ENCODE data around the gene FLT3LG.
A peak's percentile ranks its signal among the peaks of the same experiment; 100 is the strongest.
"Not testable (repeated sequence)": the region's sequence is repeated elsewhere in the genome, so short reads cannot be mapped to it uniquely, and the experiment has no call there.

Gene FLT3LG

GRCh38 chr19:49463960-49464740 lies 9.9 kb upstream of the FLT3LG start:
- DNase-seq (ENCODE audit: low spot score) = no peak

- DNase-seq (ENCODE audit: low spot score) = no peak
These were observed 8.6 kb upstream of the FLT3LG start for GRCh38 chr19:49465371-49465770.

GRCh38 chr19:49468199-49468598 lies 5.8 kb upstream of the FLT3LG start:
- DNase-seq (ENCODE audit: low spot score) = no peak

DNA sequence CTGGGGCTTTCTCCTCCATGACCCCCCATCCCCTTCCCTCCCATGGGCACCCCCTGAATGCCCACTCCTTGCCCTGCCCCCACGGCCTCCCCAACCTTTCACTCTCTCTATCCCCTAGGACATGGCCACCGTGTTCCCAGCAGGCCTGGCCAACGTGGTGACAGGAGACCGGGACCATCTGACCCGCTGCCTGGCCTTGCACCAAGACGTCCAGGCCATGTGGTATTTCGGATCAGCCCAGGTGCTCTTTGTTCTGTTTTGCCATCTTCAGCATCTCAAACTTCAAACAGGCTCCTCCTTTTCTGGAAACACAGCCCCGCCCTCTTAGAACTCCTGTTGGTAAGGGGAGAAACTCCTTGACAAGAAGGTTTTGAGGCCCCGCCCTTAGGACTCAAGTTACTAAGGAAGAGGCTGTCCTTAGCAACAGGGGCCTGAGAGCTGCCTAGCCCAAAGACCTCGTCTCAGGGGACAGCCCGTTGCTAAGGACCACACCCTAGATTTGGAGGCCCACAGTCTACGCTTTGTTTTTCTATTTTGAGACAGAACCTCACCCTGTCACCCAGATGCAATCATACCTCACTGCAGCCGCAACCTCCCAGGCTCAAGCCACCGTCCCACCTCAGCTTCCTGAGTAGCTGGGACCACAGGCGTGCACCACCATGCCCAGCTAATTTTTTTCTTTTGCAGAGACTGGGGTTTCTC lies 5.1 kb upstream of the FLT3LG start:
- DNase-seq (ENCODE audit: low spot score) = peak; percentile 91

GRCh38 chr19:49469828-49470614 lies 4.0 kb upstream of the FLT3LG start:
- peak; percentile 89 for DNase-seq (ENCODE audit: low spot score)

- peak; percentile 12 for DNase-seq (ENCODE audit: low spot score)
These were observed 3.4 kb upstream of the FLT3LG start for GRCh38 chr19:49470615-49470978.

DNA sequence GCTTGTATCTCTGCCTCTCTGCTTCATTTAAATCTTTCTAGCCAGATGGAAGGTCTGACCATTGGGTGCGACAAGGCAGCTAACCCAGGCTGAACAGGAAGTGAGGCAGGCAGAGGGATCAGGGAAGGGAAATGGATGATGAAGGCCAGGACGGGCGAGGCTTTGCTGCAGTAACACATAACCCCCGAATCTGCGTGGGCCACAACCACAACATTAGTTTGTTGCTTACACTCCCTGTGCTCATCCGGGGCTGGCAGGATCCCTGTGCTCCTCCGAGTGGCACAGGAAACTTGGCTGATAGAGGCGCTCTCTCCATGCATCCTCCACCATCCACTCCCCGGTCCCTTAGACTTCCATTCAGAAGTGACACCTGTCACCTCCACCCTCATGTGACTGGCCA lies 1.1 kb upstream of the FLT3LG start:
- no peak for DNase-seq (ENCODE audit: low spot score)

GRCh38 chr19:49473501-49473867 lies 531 bp upstream of the FLT3LG start:
- not testable (repeated sequence) for DNase-seq (ENCODE audit: low spot score)

DNA sequence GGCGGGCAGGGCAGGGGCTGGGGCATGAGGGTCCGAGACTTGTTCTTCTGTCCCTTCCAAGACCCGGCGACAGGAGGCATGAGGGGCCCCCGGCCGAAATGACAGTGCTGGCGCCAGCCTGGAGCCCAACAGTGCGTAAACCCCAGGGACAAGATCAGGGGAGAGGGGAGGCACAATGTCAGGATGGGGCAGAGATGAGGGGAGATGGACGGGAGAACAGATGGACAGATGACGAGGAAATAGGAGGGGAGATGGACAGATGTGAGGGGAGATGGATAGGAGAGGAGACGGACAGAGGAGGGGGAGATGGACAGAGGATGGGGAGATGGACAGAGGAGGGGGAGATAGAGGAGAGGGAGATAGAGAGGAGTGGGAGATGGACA lies 518 bp downstream of the FLT3LG start:
- no peak for DNase-seq (ENCODE audit: low spot score)

DNA sequence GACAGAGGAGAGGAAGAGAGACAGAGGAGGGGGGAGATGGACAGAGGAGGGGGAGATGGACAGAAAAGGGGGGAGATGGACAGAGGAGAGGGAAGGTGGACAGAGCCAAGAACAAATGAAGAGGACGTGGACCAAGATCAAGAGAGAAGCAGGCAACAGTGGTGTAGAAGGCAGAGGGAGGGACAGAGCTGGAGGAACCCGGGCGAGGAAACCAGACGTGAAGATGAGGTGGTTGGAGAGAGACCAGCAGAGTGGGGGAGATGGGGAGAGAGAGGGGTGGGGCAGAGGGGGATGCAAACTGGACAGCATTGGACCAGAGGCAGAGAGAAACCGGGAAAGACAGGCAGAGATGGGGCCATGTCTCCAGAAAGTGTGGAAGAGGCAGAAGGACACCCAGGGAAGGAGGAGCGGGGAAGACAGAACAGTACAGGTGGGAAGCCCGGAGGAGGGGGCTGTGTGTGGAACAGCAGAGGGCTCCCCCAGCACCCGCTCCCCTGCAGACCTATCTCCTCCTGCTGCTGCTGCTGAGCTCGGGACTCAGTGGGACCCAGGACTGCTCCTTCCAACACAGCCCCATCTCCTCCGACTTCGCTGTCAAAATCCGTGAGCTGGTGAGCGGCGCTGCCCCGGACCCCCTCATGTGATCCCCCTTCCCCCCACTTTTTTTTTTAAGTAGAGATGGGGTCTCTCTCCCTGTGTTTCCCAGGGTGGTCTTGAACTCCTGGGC lies 1.3 kb downstream of the FLT3LG start:
- DNase-seq (ENCODE audit: low spot score) = no peak

GRCh38 chr19:49475995-49476880 lies 2.2 kb downstream of the FLT3LG start:
- peak; percentile 84 for DNase-seq (ENCODE audit: low spot score)

GRCh38 chr19:49479975-49480628 lies 6.1 kb downstream of the FLT3LG start:
- DNase-seq (ENCODE audit: low spot score) = no peak

- no peak for DNase-seq (ENCODE audit: low spot score)
These were observed 7.1 kb downstream of the FLT3LG start for GRCh38 chr19:49481020-49481683.

GRCh38 chr19:49486232-49486631 lies 12.2 kb downstream of the FLT3LG start:
- DNase-seq (ENCODE audit: low spot score) = no peak

DNA sequence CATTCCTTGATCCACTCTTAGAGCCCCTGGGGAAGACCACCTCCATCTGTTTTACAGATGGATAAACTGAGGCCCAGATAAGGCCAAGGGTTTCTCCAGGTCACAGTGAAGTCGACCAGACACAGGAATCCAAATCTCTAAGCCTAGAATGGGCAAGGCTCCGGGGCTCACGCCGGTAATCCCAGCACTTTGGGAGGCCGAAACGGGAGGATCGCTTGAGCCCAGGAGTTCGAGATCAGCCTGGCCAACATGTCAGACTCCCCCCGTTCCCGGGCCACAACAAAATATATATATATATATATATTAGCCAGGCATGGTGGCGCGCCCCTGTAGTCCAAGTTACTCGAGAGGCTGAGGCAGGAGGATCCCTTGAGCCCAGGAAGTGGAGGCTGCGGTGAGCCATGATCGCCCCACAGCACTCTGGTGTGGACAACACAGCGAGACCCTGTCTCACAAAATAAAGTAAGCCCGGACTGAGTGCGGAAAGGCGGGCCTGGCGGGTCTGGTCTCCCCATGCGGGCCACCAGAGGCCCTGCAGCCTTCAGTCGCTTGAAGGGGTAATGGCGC lies 12.8 kb downstream of the FLT3LG start:
- no peak for DNase-seq (ENCODE audit: low spot score)

- peak; percentile 100 for DNase-seq (ENCODE audit: low spot score)
These were observed 13.4 kb downstream of the FLT3LG start, which contains the start of gene RPL13A for GRCh38 chr19:49487277-49488045. RPL13A (plus strand) TSS chr19:49487608; CDS start chr19:49487630, 22 bp downstream.

DNA sequence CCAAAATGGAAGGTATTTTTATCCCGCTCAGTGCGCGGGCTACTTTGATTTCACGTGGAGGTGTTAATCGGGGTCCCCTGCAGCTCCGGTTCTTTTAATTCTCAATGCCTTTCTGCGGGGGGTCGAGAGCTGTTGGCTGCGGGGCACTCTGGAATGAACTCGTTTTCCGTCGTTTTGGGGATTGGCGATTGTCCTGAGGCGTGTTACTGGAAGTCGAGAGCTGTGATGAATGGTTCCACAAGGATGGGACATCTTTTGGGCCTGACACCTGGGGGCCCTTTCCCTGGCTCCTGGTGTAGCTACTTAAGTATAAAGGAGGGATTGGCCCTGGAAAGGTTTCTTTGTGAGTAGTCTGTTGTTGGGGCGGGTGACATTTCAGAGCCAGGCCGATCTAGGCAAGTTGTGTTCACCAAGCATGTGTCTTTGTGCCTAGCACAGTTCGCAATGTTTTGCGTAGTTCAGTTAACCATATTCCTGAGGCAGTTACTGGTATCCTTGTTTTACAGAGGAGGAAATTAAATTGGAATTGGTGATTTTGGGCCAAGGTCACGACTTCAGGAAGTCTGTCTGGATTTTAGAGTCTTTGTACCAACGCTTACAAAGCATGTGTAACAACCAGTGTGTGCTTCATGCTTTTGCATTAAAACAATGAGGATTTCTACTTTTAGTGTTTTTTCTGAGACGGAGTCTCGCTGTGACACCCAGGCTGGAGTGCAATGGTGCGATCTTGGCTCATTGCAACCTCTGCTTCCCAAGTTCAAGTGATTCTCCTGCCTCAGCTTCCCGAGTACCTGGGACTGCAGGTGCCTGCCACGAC lies 14.2 kb downstream of the FLT3LG start:
- DNase-seq (ENCODE audit: low spot score) = no peak

Measured in activated CD4-positive, alpha-beta T cell treated with anti-CD3 and anti-CD28 coated beads, Interleukin-2, Interleukin-4, amounts not matched to agents 100 ng/mL and 50 ng/mL, durations not matched to agents 16 hours and 8 hours (primary cell).